GM12878 (cell line): ENCODE results near the gene BTBD1. TPM values are rescaled to one million over a fixed set of nuclear protein-coding genes. Genes with fewer than 3 reads are reported as not detected.

Source experiments
- ATF3 ChIP-seq: IDR thresholded peaks from 2 replicates; pipeline ENCODE4 v1.6.1; 2011; ENCODE audit warnings: low read depth, mild to moderate bottlenecking, low read length, moderate library complexity, borderline replicate concordance; ENCODE audit errors: extremely low read depth
- E2F8 ChIP-seq: fragments of 450-650 bp; IDR thresholded peaks from 2 replicates; pipeline ENCODE4 v1.6.1; 2018; ENCODE audit warnings: mild to moderate bottlenecking, low read depth, moderate library complexity; ENCODE audit not compliant: partially characterized antibody
- ETV6 ChIP-seq, 2 experiments: fragments of 450-650 bp in 1 of 2; IDR thresholded peaks in 1 of 2; conservative IDR thresholded peaks in 1 of 2; 2 replicates each; pipeline ENCODE4 v1.6.1; 2014; ENCODE audit warnings: antibody characterized with exemption in 1 of 2, borderline replicate concordance in 1 of 2, low read depth in 1 of 2, mild to moderate bottlenecking in 1 of 2, moderate library complexity in 1 of 2
- KDM1A ChIP-seq: fragments of 200-600 bp; sonication (generic); IDR thresholded peaks from 2 replicates; pipeline ENCODE4 v1.6.1; 2016; ENCODE audit warnings: borderline replicate concordance
- NR2F1 ChIP-seq: fragments of 450-650 bp; conservative IDR thresholded peaks from 2 replicates; pipeline ENCODE4 v1.6.1; 2017; ENCODE audit warnings: mild to moderate bottlenecking
- PML ChIP-seq: IDR thresholded peaks from 2 replicates; pipeline ENCODE4 v1.6.1; 2012; ENCODE audit warnings: low read length, inconsistent platforms
- PRDM15 ChIP-seq: fragments of 450-650 bp; formaldehyde crosslinking; IDR thresholded peaks from 2 replicates; pipeline ENCODE4 v1.4.0; 2020; ENCODE audit warnings: mild to moderate bottlenecking, moderate library complexity
- SUPT20H ChIP-seq: IDR thresholded peaks from 2 replicates; pipeline ENCODE4 v1.6.1; 2011; ENCODE audit warnings: low read depth, mild to moderate bottlenecking, low read length, moderate library complexity, borderline replicate concordance; ENCODE audit not compliant: control insufficient read depth
- SUZ12 ChIP-seq: fragments of 200-600 bp; sonication (generic); IDR thresholded peaks from one replicate; pipeline ENCODE4 v1.6.1; 2018; ENCODE audit warnings: antibody characterized with exemption, mild to moderate bottlenecking; ENCODE audit not compliant: unreplicated experiment
- polyA plus RNA-seq, 11 experiments: library from polyadenylated mRNA; depleted of rRNA in 4 of 11; unstranded in 6 of 11; stranded (reverse) in 5 of 11; fragments of >200 nt; fragmentation: Nextera tagmentation in 4 of 11; fragmentation: Illumina TruSeq in 1 of 11; extraction: Ambion mirVana in 4 of 11; extraction: Trizol in 1 of 11; gene quantifications; 1 replicate in 1 of 11; 2 replicates in 10 of 11; pipeline versions ENCODE4 v1.2.1 to v1.2.3, GENCODE V29; 2011 to 2016; ENCODE audit warnings: inconsistent platforms in 2 of 11, missing spikeins in 2 of 11, low read depth in 1 of 11
- total RNA-seq, 4 experiments: library from RNA; depleted of rRNA in 3 of 4; stranded (reverse); fragments of >200 nt in 3 of 4; fragmentation: Illumina TruSeq in 1 of 4; extraction: Trizol in 1 of 4; gene quantifications; 2 replicates each; pipeline versions ENCODE4 v1.2.1 to v1.2.3, GENCODE V29; 2013 to 2021

The BTBD1 gene
- total and polyA plus RNA-seq, 10 of the 15 experiments (the other 5 are each of a cell fraction or from before 2014, with no cell fraction given) = 17.5 to 90.4 (median 73.1) TPM

GRCh38 chr15:83098079-83098478 is 31.0 kb upstream of the BTBD1 start (continued):
- TF ChIP-seq SUPT20H (no peak), SUZ12 (no peak), NR2F1 (no peak), ATF3 (no peak), KDM1A (no peak), ETV6 (conservative IDR thresholded peaks at IDR 0.05 in 1 of 2, IDR thresholded peaks at IDR 0.05 in 1 of 2; ENCODE audit: borderline replicate concordance in 1 of 2, low read depth in 1 of 2) (no peak), E2F8 (no peak), PML (no peak), PRDM15 (CRISPR knock-in tag) (no peak)
